GM12875 (cell line): ENCODE data around the gene TBX5.

Source experiments
- H3K4me3 ChIP-seq: one replicate; pipeline ENCODE4 v1.5.1; 2011; ENCODE audit warnings: low read depth, low read length, control low read depth
- CTCF ChIP-seq: IDR thresholded peaks from 2 replicates; pipeline ENCODE4 v1.5.1; 2011; ENCODE audit warnings: low read depth, mild to moderate bottlenecking, control low read depth, inconsistent platforms, low read length, moderate library complexity, borderline replicate concordance; ENCODE audit not compliant: insufficient read depth

TBX5 gene

DNA sequence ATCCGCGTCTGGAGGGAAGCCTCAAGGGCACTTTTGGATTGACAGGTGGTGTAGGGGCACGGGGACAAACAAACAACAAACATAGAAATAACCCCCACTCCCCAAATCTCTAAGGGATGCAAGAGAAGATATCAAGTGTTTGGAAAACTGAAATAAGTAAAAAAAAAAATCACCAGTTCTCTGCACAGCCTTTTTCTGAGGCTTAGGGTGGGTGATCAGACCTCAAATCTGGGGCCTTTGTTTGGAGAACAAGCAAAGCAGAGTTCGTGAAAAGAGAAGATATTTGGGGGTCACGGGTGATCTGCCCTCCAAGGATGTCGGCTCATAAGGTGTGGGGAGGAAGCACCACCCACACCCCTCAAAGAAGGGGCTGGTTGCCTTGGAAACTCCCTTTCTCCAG is 10.7 kb downstream of the TBX5 start:
- H3K4me3 ChIP-seq: no peak overlapping the region
- TF ChIP-seq CTCF: no peak

GRCh38 chr12:114393569-114393968 is 12.4 kb downstream of the TBX5 start:
- TF ChIP-seq CTCF: no peak
- H3K4me3 ChIP-seq: no peak overlapping the region

- no peak overlapping the region for H3K4me3 ChIP-seq
- no peak for TF ChIP-seq CTCF
Measured at GRCh38 chr12:114392909-114393308, 13.0 kb downstream of the TBX5 start.

GRCh38 chr12:114391088-114391487 is 14.9 kb downstream of the TBX5 start:
- H3K4me3 ChIP-seq: no peak overlapping the region
- no peak for TF ChIP-seq CTCF

DNA sequence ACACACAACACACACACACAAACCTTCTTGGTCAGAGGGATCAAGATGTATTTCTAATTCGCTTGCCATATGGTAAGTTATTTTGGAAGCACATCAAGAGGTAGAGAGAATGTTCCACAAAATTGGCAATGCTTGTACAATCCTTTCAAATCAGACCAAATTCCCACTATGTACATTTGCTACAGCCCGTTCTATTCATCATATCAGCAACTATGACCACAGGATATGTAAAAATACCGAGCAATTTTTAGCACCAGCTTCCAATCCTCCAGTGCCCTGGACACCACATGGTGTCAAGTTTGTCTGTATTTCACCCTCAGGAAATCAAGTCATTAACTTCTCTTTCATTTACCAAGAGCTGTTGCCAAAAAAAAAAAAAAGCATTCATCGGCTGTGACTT is 21.2 kb downstream of the TBX5 start:
- no peak overlapping the region for H3K4me3 ChIP-seq
- no peak for TF ChIP-seq CTCF

DNA sequence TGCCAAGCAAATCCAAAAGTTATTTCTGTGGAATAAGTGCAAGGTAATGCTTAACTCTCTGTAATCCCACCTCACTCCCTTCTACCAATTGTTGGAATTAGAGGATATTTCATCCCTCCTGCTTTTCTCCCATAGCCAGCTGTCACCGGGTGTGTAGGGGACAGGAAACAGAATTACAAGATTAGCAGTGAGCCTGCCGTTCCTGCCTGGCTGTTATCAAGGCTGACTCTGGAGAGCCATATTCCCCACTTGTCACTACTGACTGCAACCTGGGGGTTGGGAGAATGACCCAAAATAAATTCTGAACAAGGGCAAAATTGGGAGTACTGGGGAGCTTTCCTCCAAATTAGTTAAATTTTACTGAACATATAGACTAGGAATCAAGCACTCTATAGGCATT is 24.8 kb downstream of the TBX5 start:
- no peak overlapping the region for H3K4me3 ChIP-seq
- TF ChIP-seq CTCF: no peak

DNA sequence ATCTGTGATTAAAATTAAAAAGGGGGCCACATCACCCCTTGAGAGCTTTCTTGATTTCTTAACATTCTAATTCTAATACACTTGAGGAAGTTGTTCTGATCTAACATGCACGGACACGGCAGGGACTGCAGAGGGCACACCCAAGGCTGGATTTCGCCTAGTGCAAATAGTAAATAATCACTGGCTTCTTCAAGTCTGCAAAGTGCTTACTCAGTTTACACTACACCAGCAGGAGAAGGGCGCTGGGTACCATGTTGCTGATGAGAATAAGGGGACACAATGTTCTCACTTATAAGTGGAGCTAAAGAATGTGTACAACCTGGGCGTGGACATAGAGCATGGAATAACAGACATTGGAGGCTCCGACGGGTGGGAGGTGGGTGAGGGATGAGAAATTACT is 34.2 kb downstream of the TBX5 start:
- TF ChIP-seq CTCF: no peak
- no peak overlapping the region for H3K4me3 ChIP-seq

DNA sequence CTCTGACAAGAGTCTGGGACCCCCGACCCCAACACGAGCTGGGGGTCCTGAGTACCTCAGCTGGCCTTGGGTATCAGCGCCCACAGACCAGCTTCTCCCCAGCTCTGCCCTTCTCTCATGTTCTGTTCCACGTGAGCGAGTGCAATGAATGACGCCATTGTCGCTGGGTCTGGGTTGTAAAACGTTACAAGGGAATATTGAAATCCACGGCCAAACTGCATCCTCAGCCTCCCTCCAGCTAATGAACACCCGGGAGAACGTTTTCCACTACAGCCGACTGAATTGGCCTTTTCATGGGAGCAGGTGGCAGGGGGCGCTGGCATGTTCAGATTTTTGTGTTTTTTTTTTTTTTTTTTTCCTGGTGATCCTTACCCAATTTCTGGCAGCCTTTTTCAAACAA is 34.7 kb downstream of the TBX5 start:
- no peak overlapping the region for H3K4me3 ChIP-seq
- no peak for TF ChIP-seq CTCF
